Small intestine (tissue), 7 donors: ENCODE measurements around the gene EBNA1BP2. TPM values are rescaled to one million over a fixed set of nuclear protein-coding genes. Genes with fewer than 3 reads are reported as not detected.

Experiments
- DNase-seq, 2 donors: peaks; one replicate each; pipeline versions ENCODE4 v3.0.0 to v3.0.0-alpha.2; 2013
- FAIRE-seq: peaks from 2 replicates; lab custom pipeline; 2012; peaks lifted over from hg19 to GRCh38; lab: Jason Lieb, UNC
- H3K27ac ChIP-seq, 3 donors: one replicate each; pipeline ENCODE4 v1.5.1; 2013; ENCODE audit warnings: low read length in 2 of 3, mild to moderate bottlenecking in 2 of 3, control low read depth in 1 of 3, inconsistent platforms in 1 of 3, low read depth in 1 of 3, moderate library complexity in 1 of 3
- H3K27me3 ChIP-seq, 3 donors: one replicate each; pipeline ENCODE4 v1.6.1; 2013; ENCODE audit warnings: low read length in 3 of 3, inconsistent platforms in 1 of 3; ENCODE audit not compliant: control insufficient read depth in 3 of 3, insufficient read depth in 3 of 3
- H3K36me3 ChIP-seq, 3 donors: one replicate each; pipeline ENCODE4 v1.6.1; 2013; ENCODE audit warnings: low read length in 3 of 3, inconsistent platforms in 1 of 3, low read depth in 1 of 3, mild to moderate bottlenecking in 1 of 3, moderate library complexity in 1 of 3; ENCODE audit not compliant: control insufficient read depth in 3 of 3, insufficient read depth in 2 of 3
- H3K4me1 ChIP-seq, 3 donors: one replicate each; pipeline ENCODE4 v1.6.1; 2013; ENCODE audit warnings: low read length in 2 of 3, inconsistent platforms in 1 of 3, low read depth in 1 of 3, mild to moderate bottlenecking in 1 of 3, moderate library complexity in 1 of 3; ENCODE audit not compliant: control insufficient read depth in 3 of 3, insufficient read depth in 2 of 3
- H3K4me3 ChIP-seq, 3 donors: one replicate each; pipeline ENCODE4 v1.5.1; 2013; ENCODE audit warnings: low read length in 3 of 3, control low read depth in 1 of 3, inconsistent platforms in 1 of 3, low read depth in 1 of 3, mild to moderate bottlenecking in 1 of 3, moderate library complexity in 1 of 3
- H3K9me3 ChIP-seq, 2 donors: one replicate each; pipeline ENCODE4 v1.6.1; 2013; ENCODE audit warnings: low read depth in 1 of 2, low read length in 1 of 2; ENCODE audit not compliant: control insufficient read depth in 2 of 2, insufficient read depth in 1 of 2
- WGBS, 3 donors: extraction: QIAGEN DNeasy Blood & Tissue Kit; methylation state at CpG; one replicate each; pipeline ENCODE4 v1.1.7; 2013; 5-methylcytosine and 5-hydroxymethylcytosine counted together
- polyA plus RNA-seq, 4 donors: library from polyadenylated mRNA; stranded (reverse) in 3 of 4; unstranded in 1 of 4; fragments of 200-250 nt in 3 of 4; fragments of 120-200 nt in 1 of 4; gene quantifications; one replicate each; pipeline versions ENCODE4 v1.2.1 to v1.2.3, GENCODE V29; 2013
- donor health status: healthy with polysubstance abuse.
- donor health status: control.
- donor health status: control.
- donor health status: Bipolar disorder and iron deficiency.
- donor health status: healthy.

Gene EBNA1BP2
- polyA plus RNA-seq, 4 donors: 31.3 to 78.6 (median 44.5) TPM

GRCh38 chr1:43207229-43207853 is 35.3 kb upstream of the EBNA1BP2 start:
- no peaks in the 10 kb centered on the region for H3K27me3 ChIP-seq
- peaks cover 0 to 32% (median 0%) of the 10 kb centered on the region in 3 donors for H3K4me1 ChIP-seq
- FAIRE-seq (no peak), DNase-seq (no peak)
- H3K36me3 ChIP-seq: no peaks in the 10 kb centered on the region
- H3K4me3 ChIP-seq: peak overlapping the region in 1 of 3 donors; percentile 12
- 85 to 89% (median 85%) methylated on average over 12 of the region's 12 CpGs for WGBS, 3 donors
- peaks cover 0 to 7% of the 10 kb centered on the region in 2 donors for H3K9me3 ChIP-seq
- peak overlapping the region in 2 of 3 donors; percentile 43 to 83 for H3K27ac ChIP-seq

DNA sequence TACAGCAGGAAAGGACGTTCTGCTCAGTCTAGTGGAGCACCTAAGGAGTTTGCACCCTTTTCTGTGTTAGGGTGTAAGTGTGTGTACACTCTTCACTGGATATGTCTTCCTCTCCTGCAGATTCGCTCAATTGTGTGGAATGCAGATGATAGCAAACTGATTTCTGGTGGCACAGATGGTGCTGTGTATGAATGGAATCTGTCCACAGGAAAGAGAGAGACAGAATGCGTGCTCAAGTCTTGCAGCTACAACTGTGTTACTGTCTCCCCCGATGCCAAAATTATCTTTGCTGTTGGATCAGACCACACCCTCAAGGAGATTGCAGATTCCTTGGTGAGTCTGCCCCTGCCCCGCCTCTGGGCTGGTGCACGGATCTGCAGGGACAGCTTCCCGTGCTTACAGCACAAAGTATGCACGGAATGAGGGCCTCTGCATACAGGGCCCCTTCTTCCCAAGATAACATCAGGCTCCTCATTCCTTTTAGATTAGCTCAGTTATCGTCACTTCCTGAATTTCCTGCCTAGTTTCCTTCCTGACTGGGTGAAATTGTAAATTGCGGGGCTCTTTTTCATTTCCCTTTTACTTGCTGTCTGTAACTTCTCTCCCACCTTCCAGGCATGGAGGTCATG is 34.6 kb upstream of the EBNA1BP2 start:
- FAIRE-seq (no peak), DNase-seq (peak; percentile 12 to 86)
- 21 to 33% (median 31%) methylated on average over 10 of the region's 10 CpGs for WGBS, 3 donors
- H3K9me3 ChIP-seq: peaks cover 0 to 7% of the 10 kb centered on the region in 2 donors
- H3K36me3 ChIP-seq: no peaks in the 10 kb centered on the region
- peak overlapping the region in 1 of 3 donors; percentile 12 for H3K4me3 ChIP-seq
- H3K4me1 ChIP-seq: peaks cover 0 to 32% (median 0%) of the 10 kb centered on the region in 3 donors
- no peaks in the 10 kb centered on the region for H3K27me3 ChIP-seq
- H3K27ac ChIP-seq: peak overlapping the region in 2 of 3 donors; percentile 43 to 83

GRCh38 chr1:43205671-43206070 is 33.6 kb upstream of the EBNA1BP2 start:
- peaks cover 0 to 32% (median 0%) of the 10 kb centered on the region in 3 donors for H3K4me1 ChIP-seq
- H3K4me3 ChIP-seq: no peak overlapping the region
- FAIRE-seq (no peak), DNase-seq (peak in 1 of 2 donors; percentile 26)
- 52 to 93% (median 86%) methylated on average over 4 of the region's 4 CpGs for WGBS, 3 donors
- no peaks in the 10 kb centered on the region for H3K36me3 ChIP-seq
- peak overlapping the region in 1 of 3 donors; percentile 83 for H3K27ac ChIP-seq
- no peaks in the 10 kb centered on the region for H3K27me3 ChIP-seq
- H3K9me3 ChIP-seq: peaks cover 0 to 7% of the 10 kb centered on the region in 2 donors

- FAIRE-seq (no peak), DNase-seq (no peak)
- Histone ChIP-seq H3K27ac (no peak overlapping the region), H3K27me3 (no peaks in the 10 kb centered on the region), H3K36me3 (no peaks in the 10 kb centered on the region), H3K4me1 (peaks cover 0 to 32% (median 0%) of the 10 kb centered on the region in 3 donors), H3K9me3 (peaks cover 0 to 7% of the 10 kb centered on the region in 2 donors), H3K4me3 (no peak overlapping the region)
- WGBS, 3 donors: 80 to 90% (median 89%) methylated on average over 1 of the region's 1 CpG
Measured at GRCh38 chr1:43204394-43204793, 32.3 kb upstream of the EBNA1BP2 start.

- WGBS, 3 donors: 84 to 94% (median 90%) methylated on average over 3 of the region's 3 CpGs
- H3K4me1 ChIP-seq: peaks cover 0 to 32% (median 0%) of the 10 kb centered on the region in 3 donors
- no peak for FAIRE-seq
Measured at GRCh38 chr1:43203859-43204258, 31.8 kb upstream of the EBNA1BP2 start.

GRCh38 chr1:43199093-43199726 is 27.1 kb upstream of the EBNA1BP2 start:
- H3K4me3 ChIP-seq: no peak overlapping the region
- no peak for DNase-seq
- no peaks in the 10 kb centered on the region for H3K4me1 ChIP-seq
- H3K36me3 ChIP-seq: no peaks in the 10 kb centered on the region
- H3K27ac ChIP-seq: no peak overlapping the region
- peaks cover 0 to 7% of the 10 kb centered on the region in 2 donors for H3K9me3 ChIP-seq
- FAIRE-seq: no peak
- no peaks in the 10 kb centered on the region for H3K27me3 ChIP-seq
- WGBS, 3 donors: 59 to 63% (median 59%) methylated on average over 8 of the region's 8 CpGs

More at GRCh38 chr1:43203859-43204258, 31.8 kb upstream of the EBNA1BP2 start:
- Histone ChIP-seq H3K27ac (no peak overlapping the region), H3K4me3 (no peak overlapping the region), H3K27me3 (no peaks in the 10 kb centered on the region), H3K36me3 (no peaks in the 10 kb centered on the region), H3K9me3 (peaks cover 0 to 7% of the 10 kb centered on the region in 2 donors)
- no peak for DNase-seq

DNA sequence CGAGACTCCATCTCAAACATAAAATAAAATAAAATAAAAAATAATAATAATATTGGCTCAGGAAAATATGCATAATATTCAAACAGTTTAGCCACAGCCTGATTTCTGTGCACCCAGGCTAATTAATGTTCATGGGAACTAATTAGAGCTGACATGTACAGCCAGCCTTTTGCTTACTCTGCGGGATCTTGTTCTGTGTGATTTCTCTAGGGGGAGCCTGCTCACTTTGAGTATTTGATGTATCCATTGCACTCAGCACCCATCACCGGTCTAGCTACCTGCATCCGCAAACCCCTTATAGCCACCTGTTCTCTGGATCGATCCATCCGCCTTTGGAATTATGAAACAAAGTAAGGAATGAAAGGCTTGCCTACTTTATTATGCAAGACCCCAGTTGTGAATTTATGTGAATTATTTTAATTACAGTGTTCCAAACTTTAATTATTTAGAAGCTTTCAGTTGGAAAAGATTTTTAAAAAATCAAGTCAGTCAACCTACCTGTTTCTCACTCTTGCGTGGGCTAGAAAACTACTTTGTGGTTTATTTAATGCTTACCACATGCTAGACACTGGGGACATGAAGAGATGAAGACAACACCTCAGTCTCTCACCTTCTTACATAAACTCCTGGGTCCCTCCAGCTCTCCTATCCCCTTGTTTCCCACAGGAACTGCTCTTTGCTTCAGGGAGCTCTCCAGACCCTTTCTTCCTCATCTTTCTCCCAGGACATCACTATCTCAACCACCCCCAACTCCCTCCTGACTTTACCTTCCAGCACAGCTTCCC is 25.4 kb upstream of the EBNA1BP2 start:
- no peak overlapping the region for H3K27ac ChIP-seq
- H3K4me1 ChIP-seq: no peaks in the 10 kb centered on the region
- FAIRE-seq (no peak), DNase-seq (no peak)
- H3K36me3 ChIP-seq: no peaks in the 10 kb centered on the region
- 84 to 89% (median 89%) methylated on average over 7 of the region's 7 CpGs for WGBS, 3 donors
- no peaks in the 10 kb centered on the region for H3K27me3 ChIP-seq
- no peak overlapping the region for H3K4me3 ChIP-seq
- no peaks in the 10 kb centered on the region for H3K9me3 ChIP-seq

DNA sequence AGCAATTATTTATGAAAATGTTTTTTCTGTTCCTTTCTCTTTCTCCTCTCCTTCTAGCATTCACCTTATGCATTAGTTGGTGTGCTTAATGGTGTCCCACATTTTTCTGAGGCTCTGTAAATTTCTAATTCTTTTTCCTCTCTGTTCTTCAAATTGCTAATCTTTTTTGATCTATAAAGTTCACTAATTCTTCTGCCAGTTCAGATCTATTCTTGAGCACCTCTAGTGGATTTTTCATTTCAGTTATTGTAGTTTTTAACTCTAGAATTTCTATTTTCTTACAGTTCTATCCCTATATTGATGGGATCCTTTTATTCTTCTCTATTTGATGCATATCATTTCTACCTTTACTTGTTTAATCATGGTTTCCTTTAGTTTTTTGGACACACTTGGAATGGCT is 22.4 kb upstream of the EBNA1BP2 start:
- FAIRE-seq (no peak), DNase-seq (no peak)
- no peak overlapping the region for H3K4me3 ChIP-seq
- H3K27me3 ChIP-seq: no peaks in the 10 kb centered on the region
- H3K9me3 ChIP-seq: no peaks in the 10 kb centered on the region
- no peak overlapping the region for H3K27ac ChIP-seq
- no peaks in the 10 kb centered on the region for H3K4me1 ChIP-seq
- H3K36me3 ChIP-seq: no peaks in the 10 kb centered on the region
